CD14-positive monocyte (primary cell): ENCODE data around the gene FHOD3. TPM values are rescaled to one million over a fixed set of nuclear protein-coding genes. Genes with fewer than 3 reads are reported as not detected.

Source experiments
- DNase-seq, 3 donors: peaks; one replicate each; pipeline ENCODE4 v3.0.0-alpha.2; 2011 to 2022
- H2AFZ ChIP-seq: 2 replicates; pipeline ENCODE4 v1.6.0; 2012; ENCODE audit warnings: mild to moderate bottlenecking, low read depth, low read length, inconsistent platforms; ENCODE audit not compliant: insufficient read depth, poor library complexity, severe bottlenecking
- H3K27ac ChIP-seq, 2 donors: 1 replicate in 1 of 2; 2 replicates in 1 of 2; pipeline ENCODE4 v1.5.1; 2012 to 2013; ENCODE audit warnings: low read length in 2 of 2, control low read depth in 1 of 2, inconsistent platforms in 1 of 2, low read depth in 1 of 2, mild to moderate bottlenecking in 1 of 2
- H3K27me3 ChIP-seq, 2 donors: one replicate each; pipeline versions ENCODE4 v1.6.0 to v1.6.1; 2011 to 2013; ENCODE audit warnings: low read length in 2 of 2; ENCODE audit not compliant: control insufficient read depth in 2 of 2, insufficient read depth in 2 of 2
- H3K36me3 ChIP-seq, 2 donors: replicated peaks in 1 of 2; 1 replicate in 1 of 2; 2 replicates in 1 of 2; pipeline versions ENCODE4 v1.5.1 to v1.6.1; 2012 to 2013; ENCODE audit warnings: low read length in 2 of 2, control low read depth in 1 of 2, inconsistent platforms in 1 of 2, mild to moderate bottlenecking in 1 of 2; ENCODE audit not compliant: insufficient read depth in 2 of 2, control insufficient read depth in 1 of 2
- H3K4me1 ChIP-seq, 2 donors: 1 replicate in 1 of 2; 2 replicates in 1 of 2; pipeline versions ENCODE4 v1.5.1 to v1.6.1; 2012 to 2013; ENCODE audit warnings: low read length in 2 of 2, control low read depth in 1 of 2, inconsistent platforms in 1 of 2, mild to moderate bottlenecking in 1 of 2, moderate library complexity in 1 of 2; ENCODE audit not compliant: insufficient read depth in 2 of 2, control insufficient read depth in 1 of 2
- H3K4me2 ChIP-seq: replicated peaks from 2 replicates; pipeline ENCODE3; 2012; ENCODE audit warnings: low read length, moderate library complexity, mild to moderate bottlenecking; ENCODE audit not compliant: poor library complexity, severe bottlenecking; ENCODE audit errors: extremely low read depth
- H3K4me3 ChIP-seq, 3 experiments: fragments of 200-600 bp in 1 of 3; sonication (generic) in 1 of 3; replicated peaks in 1 of 3; 1 replicate in 2 of 3; 2 replicates in 1 of 3; pipeline ENCODE4 v1.5.1; 2011 to 2013; ENCODE audit warnings: low read length in 3 of 3, mild to moderate bottlenecking in 3 of 3, control low read depth in 2 of 3, low read depth in 2 of 3, inconsistent platforms in 1 of 3, moderate library complexity in 1 of 3
- H3K79me2 ChIP-seq: 2 replicates; pipeline ENCODE4 v1.6.0; 2012; ENCODE audit warnings: mild to moderate bottlenecking, control low read depth, inconsistent platforms, low read length, moderate library complexity; ENCODE audit not compliant: insufficient read depth
- H3K9ac ChIP-seq: 2 replicates; pipeline ENCODE4 v1.6.0; 2017; ENCODE audit warnings: low read length, mild to moderate bottlenecking; ENCODE audit not compliant: insufficient read depth, poor library complexity, severe bottlenecking
- H3K9me3 ChIP-seq, 2 donors: replicated peaks in 1 of 2; 1 replicate in 1 of 2; 2 replicates in 1 of 2; pipeline versions ENCODE4 v1.5.1 to v1.6.1; 2012 to 2013; ENCODE audit warnings: low read length in 2 of 2, control low read depth in 1 of 2; ENCODE audit not compliant: control insufficient read depth in 1 of 2, insufficient read depth in 1 of 2
- H4K20me1 ChIP-seq: 2 replicates; pipeline ENCODE4 v1.6.0; 2012; ENCODE audit warnings: mild to moderate bottlenecking, low read length, control low read depth, moderate library complexity; ENCODE audit not compliant: insufficient read depth
- H3K27ac Mint-ChIP-seq, 7 donors: one replicate each; pipeline ENCODE4 v1.8.0; 2020; ENCODE audit warnings: mild to moderate bottlenecking in 7 of 7, mixed read lengths in 7 of 7, moderate library complexity in 6 of 7, inconsistent platforms in 2 of 7
- H3K27me3 Mint-ChIP-seq, 3 donors: one replicate each; pipeline ENCODE4 v1.8.0; 2021 to 2022; ENCODE audit warnings: low read depth in 3 of 3, mild to moderate bottlenecking in 3 of 3, mixed read lengths in 3 of 3, moderate library complexity in 3 of 3, inconsistent platforms in 1 of 3
- H3K36me3 Mint-ChIP-seq, 2 donors: one replicate each; pipeline ENCODE4 v1.8.0; 2020; ENCODE audit warnings: mixed read lengths in 2 of 2, inconsistent platforms in 1 of 2, mild to moderate bottlenecking in 1 of 2
- H3K4me1 Mint-ChIP-seq: one replicate; pipeline ENCODE4 v1.8.0; 2020; ENCODE audit warnings: mild to moderate bottlenecking, mixed read lengths
- H3K4me3 Mint-ChIP-seq, 2 donors: one replicate each; pipeline ENCODE4 v1.8.0; 2020; ENCODE audit warnings: mild to moderate bottlenecking in 2 of 2, mixed read lengths in 2 of 2, moderate library complexity in 1 of 2
- H3K9me3 Mint-ChIP-seq, 7 donors: one replicate each; pipeline ENCODE4 v1.8.0; 2020 to 2022; ENCODE audit warnings: mixed read lengths in 7 of 7, mild to moderate bottlenecking in 6 of 7, moderate library complexity in 6 of 7, inconsistent platforms in 2 of 7
- CTCF ChIP-seq: fragments of 200-600 bp; IDR thresholded peaks from one replicate; pipeline ENCODE4 v1.8.0; 2022; ENCODE audit warnings: antibody characterized with exemption, mild to moderate bottlenecking
- WGBS: methylation state at CpG from one replicate; pipeline ENCODE4 v1.1.5; 2013; ENCODE audit warnings: missing lambda C conversion rate; ENCODE audit not compliant: insufficient coverage; 5-methylcytosine and 5-hydroxymethylcytosine counted together
- intact Hi-C, 2 donors: fragments of 100-400 bp; cut with micrococcal nuclease; formaldehyde crosslinking; loops; one replicate each; pipeline versions ENCODE4 v1.15.0 to v1.15.1; 2023
- polyA plus RNA-seq, 3 donors: library from polyadenylated mRNA; depleted of rRNA in 1 of 3; unstranded in 2 of 3; stranded (reverse) in 1 of 3; fragments of 300-500 nt in 2 of 3; fragments of >200 nt in 1 of 3; fragmentation: Illumina TruSeq in 2 of 3; gene quantifications; 1 replicate in 2 of 3; 2 replicates in 1 of 3; pipeline ENCODE4 v1.2.3, GENCODE V29; 2012 to 2021

FHOD3 gene
- polyA plus RNA-seq, 3 donors: not detected

GRCh38 chr18:36602071-36602470 lies 304.6 kb downstream of the FHOD3 start:
- Histone ChIP-seq H4K20me1 (no peaks in the 10 kb centered on the region), H3K27ac (no peak overlapping the region), H2AFZ (no peak overlapping the region), H3K79me2 (no peaks in the 10 kb centered on the region), H3K27me3 (no peaks in the 10 kb centered on the region), H3K36me3 (no peaks in the 10 kb centered on the region), H3K9me3 (no peaks in the 10 kb centered on the region), H3K4me2 (no peak overlapping the region), H3K4me1 (no peaks in the 10 kb centered on the region), H3K9ac (no peak overlapping the region), H3K4me3 (no peak overlapping the region)
- H3K9me3 Mint-ChIP-seq: peaks cover 0 to 11% (median 2%) of the 10 kb centered on the region in 7 donors
- TF ChIP-seq CTCF: no peak
- H3K27ac Mint-ChIP-seq: no peak overlapping the region
- DNase-seq: no peak
- peaks cover 0 to 2% (median 1%) of the 10 kb centered on the region in 3 donors for H3K27me3 Mint-ChIP-seq
- WGBS: no CpG with 5 or more reads among the region's 2 CpGs
- no peak overlapping the region for H3K4me3 Mint-ChIP-seq
- intact Hi-C loops: no loop called here
- no peaks in the 10 kb centered on the region for H3K4me1 Mint-ChIP-seq
- H3K36me3 Mint-ChIP-seq: no peaks in the 10 kb centered on the region

- Histone ChIP-seq H4K20me1 (no peaks in the 10 kb centered on the region), H3K27me3 (no peaks in the 10 kb centered on the region), H2AFZ (no peak overlapping the region), H3K79me2 (no peaks in the 10 kb centered on the region), H3K4me3 (no peak overlapping the region), H3K9me3 (no peaks in the 10 kb centered on the region), H3K4me2 (no peak overlapping the region), H3K27ac (no peak overlapping the region), H3K4me1 (no peaks in the 10 kb centered on the region), H3K36me3 (no peaks in the 10 kb centered on the region), H3K9ac (no peak overlapping the region)
- Mint-ChIP-seq H3K27ac (no peak overlapping the region), H3K27me3 (peaks cover 0 to 2% (median 1%) of the 10 kb centered on the region in 3 donors), H3K36me3 (no peaks in the 10 kb centered on the region), H3K4me1 (no peaks in the 10 kb centered on the region), H3K9me3 (peaks cover 0 to 13% (median 4%) of the 10 kb centered on the region in 7 donors), H3K4me3 (no peak overlapping the region)
- WGBS: 94% methylated on average over 4 of the region's 4 CpGs
- intact Hi-C loops: no loop called here
- TF ChIP-seq CTCF: no peak
- no peak for DNase-seq
These were observed 305.1 kb downstream of the FHOD3 start for GRCh38 chr18:36602620-36603019.
